OCI-LY7 (cell line): Measurements from ENCODE around the gene PCDH10.

Source experiments
- EZH2phosphoT487 ChIP-seq: fragments of 200-600 bp; sonication (generic); IDR thresholded peaks from 2 replicates; pipeline ENCODE4 v1.6.1; 2018; ENCODE audit warnings: low read depth, borderline replicate concordance, mild to moderate bottlenecking, mixed run types, antibody characterized with exemption, low read length, moderate library complexity, mixed read lengths
- TF ChIP-seq, protein P1 (sequence below): fragments of 200-600 bp; sonication (generic); conservative IDR thresholded peaks from 2 replicates; pipeline ENCODE4 v1.5.1; 2014; ENCODE audit warnings: mild to moderate bottlenecking, antibody characterized with exemption, low read length, moderate library complexity, mixed read lengths

DNA sequence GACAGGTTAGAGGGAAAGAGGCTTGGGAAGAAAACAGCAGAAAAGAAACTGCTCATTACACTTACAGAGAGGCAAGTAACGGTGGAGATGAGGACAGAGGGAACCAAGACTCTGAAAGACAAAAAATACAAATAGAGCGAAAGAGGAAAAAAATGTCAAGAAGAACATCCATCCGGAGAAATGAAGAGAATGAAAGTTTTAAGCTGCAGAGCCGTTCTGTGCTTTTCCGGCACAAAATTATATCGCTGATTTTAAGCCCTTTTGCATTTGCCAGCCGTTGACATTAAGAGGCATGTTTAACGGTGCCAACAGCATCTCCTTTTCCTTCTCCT, 236 bp downstream of the PCDH10 start:
- TF ChIP-seq, protein P1, sequence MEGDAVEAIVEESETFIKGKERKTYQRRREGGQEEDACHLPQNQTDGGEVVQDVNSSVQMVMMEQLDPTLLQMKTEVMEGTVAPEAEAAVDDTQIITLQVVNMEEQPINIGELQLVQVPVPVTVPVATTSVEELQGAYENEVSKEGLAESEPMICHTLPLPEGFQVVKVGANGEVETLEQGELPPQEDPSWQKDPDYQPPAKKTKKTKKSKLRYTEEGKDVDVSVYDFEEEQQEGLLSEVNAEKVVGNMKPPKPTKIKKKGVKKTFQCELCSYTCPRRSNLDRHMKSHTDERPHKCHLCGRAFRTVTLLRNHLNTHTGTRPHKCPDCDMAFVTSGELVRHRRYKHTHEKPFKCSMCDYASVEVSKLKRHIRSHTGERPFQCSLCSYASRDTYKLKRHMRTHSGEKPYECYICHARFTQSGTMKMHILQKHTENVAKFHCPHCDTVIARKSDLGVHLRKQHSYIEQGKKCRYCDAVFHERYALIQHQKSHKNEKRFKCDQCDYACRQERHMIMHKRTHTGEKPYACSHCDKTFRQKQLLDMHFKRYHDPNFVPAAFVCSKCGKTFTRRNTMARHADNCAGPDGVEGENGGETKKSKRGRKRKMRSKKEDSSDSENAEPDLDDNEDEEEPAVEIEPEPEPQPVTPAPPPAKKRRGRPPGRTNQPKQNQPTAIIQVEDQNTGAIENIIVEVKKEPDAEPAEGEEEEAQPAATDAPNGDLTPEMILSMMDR, result no peak
- TF ChIP-seq EZH2phosphoT487, result no peak
